Activated CD4-positive, alpha-beta T cell treated with anti-CD3 and anti-CD28 coated beads, Interleukin-2, amount 50 U/mL, for 4 hours (primary cell): ENCODE results near the gene DGCR2.

Experiments used
- DNase-seq, 2 experiments: peaks; one replicate each; pipeline ENCODE4 v3.0.0-alpha.2; 2020

Gene DGCR2

GRCh38 chr22:19125474-19126308 lies 3.5 kb upstream of the DGCR2 start:
- DNase-seq, result no peak

- DNase-seq, result no peak
Observed at GRCh38 chr22:19125011-19125410, 2.8 kb upstream of the DGCR2 start.

DNA sequence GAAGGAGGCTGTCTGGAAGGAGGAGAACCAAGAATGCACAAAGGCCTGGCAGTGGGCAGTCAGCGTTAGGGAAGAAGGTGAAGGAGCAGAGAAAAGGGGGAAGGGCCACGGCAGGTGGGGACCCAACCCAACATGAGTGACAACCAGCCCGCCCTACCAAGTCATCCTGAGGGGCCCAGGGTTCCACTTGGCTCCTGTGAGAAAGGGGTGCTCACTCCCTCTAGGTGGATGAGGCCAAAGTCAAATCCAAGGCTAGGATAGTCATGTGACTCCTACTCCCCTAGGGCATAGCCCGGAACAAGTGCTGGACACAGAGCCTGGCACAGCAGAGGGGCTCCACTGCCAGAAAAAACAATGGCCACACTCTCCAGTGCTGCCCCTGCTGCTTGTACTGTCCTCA lies 2.2 kb upstream of the DGCR2 start:
- no peak for DNase-seq

- no peak for DNase-seq
Observed at GRCh38 chr22:19123936-19124335, 1.7 kb upstream of the DGCR2 start.

DNA sequence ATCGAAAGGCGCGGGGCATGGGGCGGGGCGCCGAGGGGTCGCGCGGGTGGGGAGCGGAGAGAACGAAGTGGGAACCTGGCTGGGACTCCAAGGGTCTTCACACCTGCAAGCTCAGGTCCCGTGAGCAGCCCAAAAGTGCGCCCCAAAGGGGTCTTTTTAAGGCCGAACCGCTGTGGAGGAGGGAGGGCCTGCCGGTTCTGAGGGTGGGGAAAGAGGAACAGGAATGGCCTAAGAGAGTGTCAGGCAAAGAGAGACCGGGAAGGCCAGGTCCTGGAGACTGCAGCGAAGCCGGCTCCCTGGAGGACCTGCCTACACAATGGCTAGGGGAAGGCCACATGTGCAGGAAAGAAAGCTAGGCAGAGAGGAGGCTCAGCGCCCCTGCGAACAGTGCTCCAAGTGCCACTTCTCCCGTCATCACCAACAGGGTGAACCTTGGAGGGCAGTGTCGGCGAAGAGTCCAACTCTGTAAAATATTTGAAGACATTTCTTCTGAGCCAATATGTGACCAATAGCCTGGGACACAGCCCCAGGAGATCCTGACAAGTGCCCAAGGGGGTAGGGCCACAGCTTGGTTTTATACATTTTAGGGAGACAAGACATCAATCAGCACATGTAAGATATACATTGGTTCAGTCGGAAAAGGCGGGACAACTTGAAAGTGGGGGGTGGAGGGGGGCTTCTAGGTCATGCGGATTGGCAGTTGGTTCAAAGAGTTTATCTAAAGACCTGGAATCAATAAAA lies 710 bp upstream of the DGCR2 start:
- no peak for DNase-seq

DNA sequence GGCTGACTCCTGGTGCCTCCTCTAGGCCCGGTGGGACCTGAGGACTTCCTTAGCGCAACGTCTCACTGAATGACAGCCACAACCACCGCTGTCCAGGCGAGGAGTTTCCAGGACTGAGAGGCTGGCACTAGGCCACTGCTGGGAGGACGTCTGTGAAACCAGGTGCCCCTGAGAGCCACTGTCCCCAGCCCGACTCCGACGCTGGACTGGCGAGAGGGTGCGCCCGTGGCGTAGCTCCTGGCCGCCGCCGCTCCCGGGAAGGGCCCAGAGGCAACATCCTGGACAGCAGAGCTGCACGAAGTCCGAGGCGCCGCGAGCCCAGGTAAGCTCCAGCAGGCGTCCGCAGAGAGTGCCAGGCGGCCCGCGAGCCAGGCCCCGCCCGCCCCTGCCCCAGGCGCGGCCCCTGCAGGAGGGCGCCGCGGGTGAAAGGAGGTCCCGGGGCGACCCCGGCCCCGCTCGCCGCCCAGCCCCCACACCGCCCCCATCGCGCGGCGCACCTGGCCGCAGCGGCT lies 525 bp downstream of the DGCR2 start:
- no peak for DNase-seq

DNA sequence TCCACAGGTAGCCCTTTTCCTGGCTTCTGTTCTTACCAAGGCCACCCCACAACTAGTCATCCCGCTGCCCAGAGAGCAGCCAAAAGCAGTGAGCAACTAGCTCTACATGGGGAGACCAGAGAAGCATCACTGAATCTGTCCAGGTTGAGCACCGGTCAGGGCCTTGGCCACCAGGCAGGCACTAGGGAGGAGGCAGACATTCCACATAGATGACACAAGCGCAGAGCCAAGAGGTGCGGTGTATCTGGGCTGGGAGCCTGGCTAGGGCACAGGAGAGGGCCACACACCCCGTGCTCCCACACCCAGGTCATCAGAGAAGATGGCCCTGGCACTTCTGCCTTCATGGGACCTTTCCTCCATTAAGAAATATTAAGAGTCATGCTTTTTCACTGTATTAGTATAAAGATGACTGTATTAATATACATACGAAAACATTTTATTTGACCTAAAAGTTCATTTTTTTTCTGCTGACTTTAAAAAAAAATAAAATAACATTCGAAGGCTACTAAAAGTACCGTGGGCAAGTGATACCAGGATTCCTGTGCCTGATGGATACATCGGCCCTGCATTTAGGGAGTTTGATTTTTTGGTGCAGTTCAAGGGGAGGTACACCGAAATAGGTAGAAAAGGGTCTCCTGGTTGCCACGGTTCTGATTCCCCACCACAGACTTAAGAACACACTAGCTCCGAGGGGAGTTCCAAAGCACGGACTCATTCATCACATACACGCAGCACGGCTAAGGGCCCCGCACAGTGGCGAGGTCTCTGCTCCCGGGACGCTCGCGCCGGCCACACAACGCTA lies 1.2 kb downstream of the DGCR2 start:
- DNase-seq, result peak in 1 of 2 experiments; percentile 12

- no peak for DNase-seq
Observed at GRCh38 chr22:19119949-19120348, 2.3 kb downstream of the DGCR2 start.

GRCh38 chr22:19118329-19118880 lies 3.8 kb downstream of the DGCR2 start:
- DNase-seq, result peak in 1 of 2 experiments; percentile 20

DNA sequence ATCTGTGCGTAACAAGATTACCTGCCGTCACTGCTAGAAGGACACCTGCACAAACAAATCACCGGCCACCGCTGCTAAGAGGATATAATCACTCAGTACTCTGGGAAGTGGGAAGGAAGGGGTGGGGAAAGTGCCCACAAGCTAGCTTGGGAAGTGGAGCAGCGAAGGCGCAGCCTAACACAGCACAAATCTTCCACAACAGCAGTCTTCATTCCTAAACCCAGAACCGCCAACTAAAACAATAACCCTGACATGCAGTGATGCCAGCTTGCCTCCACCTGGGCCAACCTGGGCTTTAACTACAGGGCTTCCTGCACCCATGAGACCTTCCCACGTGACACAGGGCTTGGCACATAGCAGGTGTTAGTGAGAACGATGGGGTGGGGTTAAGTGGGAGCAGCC lies 5.1 kb downstream of the DGCR2 start:
- DNase-seq, result no peak

- DNase-seq, result no peak
Observed at GRCh38 chr22:19115628-19116027, 6.6 kb downstream of the DGCR2 start.

GRCh38 chr22:19114984-19115552 lies 7.1 kb downstream of the DGCR2 start:
- no peak for DNase-seq

DNA sequence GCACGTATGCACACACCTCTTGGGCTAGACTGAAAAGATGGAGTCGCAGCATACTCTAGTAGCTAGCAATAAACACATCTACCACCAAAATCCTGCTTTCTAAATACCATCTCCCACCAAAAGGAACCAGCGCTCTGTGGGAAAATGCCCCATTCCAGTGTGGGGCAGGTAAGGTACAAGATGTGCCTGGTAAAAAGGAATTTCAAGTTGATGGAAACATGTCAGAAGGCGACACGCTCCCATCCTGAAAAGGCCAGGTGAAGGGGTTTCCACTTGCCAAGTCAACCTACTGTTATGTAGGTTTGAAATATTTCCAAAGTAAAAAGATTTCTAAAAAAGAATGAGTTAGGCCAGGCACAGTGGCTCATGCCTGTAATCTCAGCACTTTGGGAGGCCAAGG lies 8.8 kb downstream of the DGCR2 start:
- no peak for DNase-seq

DNA sequence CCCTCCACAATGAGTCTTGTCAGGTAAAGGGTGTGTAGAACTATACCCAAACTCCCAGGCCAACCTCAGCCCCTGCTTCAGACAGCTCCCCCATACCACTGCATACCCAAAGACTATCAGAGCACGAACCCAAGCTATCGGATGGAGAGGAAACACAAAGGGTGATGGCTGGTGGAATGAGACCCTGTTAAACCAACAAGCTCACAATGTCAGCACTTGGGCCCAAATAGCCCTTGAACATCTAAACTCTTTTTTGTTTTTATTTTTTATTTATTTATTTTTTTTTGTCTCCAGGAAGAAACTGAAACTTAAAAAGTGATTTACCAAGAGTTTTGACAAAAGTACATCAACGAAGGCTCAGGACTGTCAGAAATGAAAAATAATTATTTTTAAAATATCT lies 10.6 kb downstream of the DGCR2 start:
- no peak for DNase-seq

GRCh38 chr22:19111140-19111539 lies 11.1 kb downstream of the DGCR2 start:
- DNase-seq, result no peak

- DNase-seq, result no peak
Observed at GRCh38 chr22:19110646-19111045, 11.6 kb downstream of the DGCR2 start.

DNA sequence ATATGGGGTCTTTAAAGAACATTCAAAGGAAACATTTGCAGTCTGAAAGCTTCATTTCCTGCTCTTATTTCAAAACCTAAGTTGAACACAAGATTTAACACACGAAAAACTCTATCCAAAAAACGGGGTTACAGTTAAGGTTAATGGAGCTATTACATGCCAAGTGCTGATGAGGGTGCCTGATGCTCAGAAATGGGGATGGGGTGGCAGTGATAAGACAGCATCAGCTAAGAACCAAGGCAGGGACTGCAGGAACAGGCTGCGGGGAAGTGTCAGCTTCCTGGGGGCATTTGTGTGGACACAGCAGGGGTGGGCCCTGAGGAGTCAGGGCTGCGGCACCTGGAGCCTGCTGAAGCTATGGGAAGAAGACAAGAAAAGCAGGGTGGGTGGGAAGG lies 12.2 kb downstream of the DGCR2 start:
- DNase-seq, result no peak

GRCh38 chr22:19109198-19110063 lies 12.8 kb downstream of the DGCR2 start:
- peak; percentile 26 to 32 for DNase-seq

DNA sequence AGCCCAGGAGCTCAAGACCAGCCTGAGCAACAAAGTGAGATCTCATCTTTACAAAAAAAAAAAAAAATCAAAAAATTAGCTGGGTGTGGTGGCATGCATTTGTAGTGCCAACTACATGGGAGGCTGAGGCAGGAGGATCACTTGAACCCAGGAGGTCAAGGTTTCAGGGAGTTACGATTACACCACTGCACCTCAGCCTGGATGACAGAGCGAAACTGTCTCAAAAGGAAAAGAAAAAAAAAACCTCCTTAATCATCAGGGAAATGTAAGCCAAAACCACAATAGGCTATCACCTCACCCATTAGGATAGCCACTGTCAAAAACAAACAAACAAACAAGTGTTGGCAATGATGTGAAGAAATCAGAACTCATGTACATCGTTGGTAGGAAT lies 13.4 kb downstream of the DGCR2 start:
- no peak for DNase-seq

DNA sequence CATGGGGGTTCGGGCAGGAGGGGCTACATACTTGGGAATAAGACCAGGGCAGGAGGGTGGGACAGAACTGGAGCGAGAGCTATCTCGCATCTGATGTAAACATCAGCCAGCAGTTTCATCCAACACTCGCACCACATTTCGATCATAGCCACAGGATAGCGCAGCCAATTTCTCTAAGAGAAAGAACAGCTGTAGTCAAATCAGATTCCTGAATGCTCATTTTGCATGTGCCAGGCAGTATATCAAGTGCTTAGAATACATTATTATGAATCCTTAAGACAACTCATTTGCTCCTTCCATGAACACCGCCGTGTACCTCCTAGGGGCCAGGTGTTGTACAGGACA lies 14.5 kb downstream of the DGCR2 start:
- no peak for DNase-seq

GRCh38 chr22:19106886-19107729 lies 15.1 kb downstream of the DGCR2 start:
- DNase-seq, result no peak
